ENCODE data around the gene CCDC6.
"Not testable (repeated sequence)": the region's sequence is repeated elsewhere in the genome, so short reads cannot be mapped to it uniquely, and the experiment has no call there.

Gene CCDC6

DNA sequence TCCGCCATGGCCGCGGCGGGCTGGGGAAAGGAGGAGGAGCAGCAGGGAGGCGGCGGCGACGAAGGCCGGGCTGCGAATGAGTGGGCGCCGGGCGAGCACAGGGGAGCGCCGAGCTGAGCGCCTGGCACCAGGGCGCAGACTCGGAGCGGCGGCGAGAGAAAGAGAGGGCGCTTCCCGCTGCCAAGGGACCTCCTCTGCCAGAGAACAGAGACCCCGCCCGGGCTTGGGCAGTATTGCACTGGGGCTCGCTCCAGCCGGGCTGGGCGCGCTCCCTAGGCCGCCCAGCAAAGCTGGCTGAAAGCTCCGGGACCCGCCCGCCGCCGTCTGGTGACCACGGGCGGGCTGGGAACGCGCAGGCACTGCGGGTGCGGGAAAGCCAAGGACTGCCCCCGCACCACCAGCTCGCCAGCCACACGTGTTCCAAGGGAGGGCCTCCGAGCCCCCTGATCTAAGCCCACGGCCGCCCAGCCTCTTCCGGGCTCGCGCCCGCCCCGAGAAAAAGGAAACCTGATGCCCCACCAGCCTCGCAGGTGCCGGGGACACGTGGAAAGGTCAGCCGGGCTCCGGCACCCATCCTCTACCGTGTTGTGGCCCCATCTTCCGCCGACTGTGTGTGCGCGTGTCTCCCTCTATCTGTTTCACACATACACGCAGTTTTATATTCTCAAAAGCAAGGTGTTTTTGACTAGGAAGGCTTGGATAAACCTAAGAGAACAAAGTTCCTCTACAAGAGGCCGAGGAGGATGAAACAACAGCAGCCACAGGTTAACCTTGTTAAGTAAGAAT lies at the start of gene CCDC6:
Gene CCDC6 (minus strand): TSS at position 140 of the 786 bp plus-strand sequence. CDS start 132 bp downstream, at position 8.
- peak; percentile 92 for DNase-seq

DNA sequence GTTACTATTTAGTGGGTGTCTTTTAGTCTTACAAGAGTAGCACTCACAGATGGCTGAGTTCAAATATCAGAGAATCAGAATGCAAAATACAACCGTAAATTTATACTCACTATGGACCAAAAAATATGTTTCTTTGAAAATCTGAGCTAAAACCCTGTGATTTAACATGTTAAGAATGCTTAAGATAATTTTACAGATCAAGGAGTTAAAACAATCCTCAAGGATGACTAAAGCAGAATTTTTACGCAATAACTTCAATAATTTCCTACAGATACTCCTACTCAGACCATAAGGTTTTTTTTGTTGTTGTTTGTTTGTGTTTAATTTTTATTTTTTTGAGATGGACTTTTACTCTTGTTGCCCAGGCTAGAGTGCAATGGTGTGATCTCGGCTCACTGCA lies 47.9 kb upstream of the CCDC6 start:
- DNase-seq = no peak

DNA sequence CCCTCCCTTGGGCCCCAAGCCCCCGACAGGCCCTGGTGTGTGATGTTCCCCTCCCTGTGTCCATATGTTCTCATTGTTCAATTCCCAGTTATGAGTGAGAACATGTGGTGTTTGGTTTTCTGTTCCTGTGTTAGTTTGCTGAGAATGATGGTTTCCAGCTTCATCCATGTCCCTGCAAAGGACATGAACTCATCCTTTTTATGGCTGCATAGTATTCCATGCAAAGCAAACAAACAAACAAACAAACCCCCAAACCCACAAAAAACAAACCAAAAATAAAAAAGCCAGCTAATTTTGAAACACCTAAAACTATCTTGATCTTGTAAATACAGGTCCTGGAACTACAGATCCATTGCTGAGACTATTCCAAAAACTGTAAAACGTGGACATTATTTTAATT lies 47.4 kb upstream of the CCDC6 start:
- not testable (repeated sequence) for DNase-seq

DNA sequence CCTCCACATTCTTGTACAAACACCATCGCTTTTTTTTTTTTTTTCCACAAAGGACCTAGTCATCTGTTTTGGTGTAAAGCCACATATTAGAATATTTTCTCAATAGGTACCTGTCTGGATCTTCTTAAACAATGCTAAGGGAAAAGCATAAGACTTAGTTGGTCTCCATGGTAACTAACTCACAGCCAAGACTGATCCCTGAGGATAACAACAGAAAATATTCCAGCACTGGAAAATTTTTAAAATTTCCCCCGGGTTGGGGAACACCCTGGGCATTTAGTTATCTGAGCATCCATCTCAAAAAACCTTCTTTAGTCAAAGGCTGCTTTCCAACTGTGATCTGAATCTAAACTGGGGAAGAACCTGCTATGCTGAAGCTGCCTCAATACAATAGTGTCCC lies 43.7 kb upstream of the CCDC6 start:
- DNase-seq = no peak

DNA sequence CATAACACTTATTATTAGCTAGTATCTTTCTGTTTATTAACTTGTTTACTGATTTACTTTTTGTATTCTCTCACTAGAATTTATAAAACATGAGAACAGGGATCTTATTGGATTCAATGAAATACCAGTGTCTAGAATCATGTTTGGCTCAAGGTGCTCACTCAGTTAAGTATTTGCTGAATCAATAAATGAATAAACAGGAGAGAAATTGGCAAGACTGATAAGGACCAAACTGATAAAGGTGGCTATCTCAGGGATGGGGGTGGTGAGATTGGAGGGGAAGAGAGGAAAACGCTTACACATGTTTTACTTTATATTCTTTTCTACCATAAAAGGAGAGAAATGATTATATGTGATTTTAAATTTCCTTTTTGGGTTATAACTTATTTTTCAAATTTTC lies 43.3 kb upstream of the CCDC6 start:
- no peak for DNase-seq

DNA sequence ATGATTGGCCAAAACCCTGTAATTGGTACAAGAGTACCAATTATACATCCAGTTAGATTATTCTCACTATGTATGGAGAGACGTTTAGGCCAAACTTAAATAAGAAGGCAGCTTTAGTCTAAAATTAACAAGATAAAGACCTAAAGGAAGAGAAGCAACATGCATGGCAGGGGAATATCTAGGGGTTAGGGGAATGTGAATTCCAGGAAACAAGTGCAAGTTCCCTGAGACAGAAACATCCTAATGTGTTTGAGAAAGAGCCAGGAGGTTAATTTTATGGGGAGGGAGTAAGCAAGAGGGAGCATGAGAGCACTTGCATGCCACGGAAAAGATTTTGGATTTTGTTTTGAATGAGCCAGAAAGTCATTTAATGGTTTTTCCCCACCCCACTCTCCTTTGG lies 39.6 kb upstream of the CCDC6 start:
- DNase-seq = no peak

DNA sequence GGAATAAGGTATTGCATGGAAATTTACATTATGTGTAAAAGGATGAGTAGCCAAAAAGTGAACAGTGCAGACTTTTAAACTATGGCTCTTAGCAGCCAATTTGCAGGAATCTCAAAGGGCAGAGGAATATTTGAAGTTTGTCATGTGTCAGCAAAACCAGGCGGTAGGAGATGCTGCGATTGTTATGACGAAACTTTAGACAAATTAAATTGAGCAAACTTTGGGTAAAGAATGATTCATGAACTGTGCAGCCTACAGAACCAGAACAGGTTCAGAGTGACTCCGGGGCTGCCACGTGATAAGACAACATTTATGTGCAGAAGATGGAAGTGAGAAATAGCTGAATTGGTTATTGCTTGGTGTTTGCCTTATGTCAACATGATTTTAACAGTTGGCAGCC lies 39.2 kb upstream of the CCDC6 start:
- DNase-seq = no peak

DNA sequence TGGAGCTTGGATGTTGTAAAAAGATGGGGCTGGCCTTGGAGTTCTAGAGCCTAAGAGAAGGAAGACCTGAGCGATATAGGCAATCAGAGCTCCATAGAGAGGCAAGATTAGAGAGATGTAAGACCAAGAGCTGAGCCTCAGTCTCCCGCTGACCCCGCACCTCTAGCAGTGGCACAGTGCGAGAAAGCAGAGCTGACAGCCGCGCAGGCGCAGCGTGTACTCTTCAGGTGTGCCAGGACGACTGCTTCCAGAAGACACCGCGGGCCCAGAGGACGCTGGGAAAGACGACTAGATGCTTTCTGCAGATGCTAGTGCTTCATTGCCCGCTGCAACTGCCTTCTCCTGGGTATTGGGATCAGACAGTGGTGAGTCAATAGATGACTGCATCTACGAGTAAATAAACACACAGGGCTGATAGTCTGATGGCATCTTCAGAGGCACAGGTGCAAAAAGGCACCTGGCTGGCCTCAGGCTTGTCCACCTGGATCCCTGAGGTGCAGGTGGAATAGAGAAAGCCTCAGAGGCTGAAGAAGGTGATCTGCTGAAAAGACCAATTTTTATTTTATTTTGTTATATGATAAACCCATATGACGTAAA lies 38.1 kb upstream of the CCDC6 start:
- no peak for DNase-seq

DNA sequence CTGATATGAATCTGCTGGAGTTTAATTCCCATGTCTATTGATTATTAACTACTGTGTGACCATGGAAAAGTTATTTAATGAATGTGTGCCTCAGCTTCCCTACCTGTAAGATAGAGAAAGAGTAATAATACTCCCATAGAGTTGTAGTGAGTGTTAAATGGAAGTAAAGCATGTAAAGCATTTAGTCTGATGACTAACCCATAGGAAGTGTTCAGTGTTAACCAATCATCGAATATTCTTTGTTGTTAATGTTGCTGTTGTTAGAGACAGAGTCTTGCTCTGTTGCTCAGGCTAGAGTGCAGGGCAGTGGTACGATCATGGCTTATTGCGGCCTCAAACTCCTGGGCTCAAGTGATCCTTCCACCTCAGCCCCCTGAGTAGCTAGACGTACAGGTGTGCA lies 36.2 kb upstream of the CCDC6 start:
- DNase-seq = no peak

DNA sequence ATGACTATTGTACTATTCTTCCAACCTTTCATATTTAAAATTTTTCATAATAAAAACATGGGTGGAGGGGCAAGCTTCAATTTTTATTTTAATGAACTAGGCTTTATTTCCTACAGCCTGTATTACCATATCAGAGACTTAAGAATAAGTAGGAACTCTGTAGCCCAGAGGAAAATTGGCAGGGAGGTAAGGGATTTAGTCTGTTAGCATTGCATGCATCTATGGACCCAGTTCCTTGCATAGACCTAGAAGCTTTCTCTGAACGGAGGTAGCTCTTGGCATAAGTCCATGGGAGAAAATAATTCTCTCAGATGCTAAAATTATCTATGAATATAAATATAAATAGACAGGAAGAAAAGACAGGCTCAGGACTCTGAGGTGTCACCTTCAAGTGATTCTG lies 31.4 kb upstream of the CCDC6 start:
- no peak for DNase-seq

DNA sequence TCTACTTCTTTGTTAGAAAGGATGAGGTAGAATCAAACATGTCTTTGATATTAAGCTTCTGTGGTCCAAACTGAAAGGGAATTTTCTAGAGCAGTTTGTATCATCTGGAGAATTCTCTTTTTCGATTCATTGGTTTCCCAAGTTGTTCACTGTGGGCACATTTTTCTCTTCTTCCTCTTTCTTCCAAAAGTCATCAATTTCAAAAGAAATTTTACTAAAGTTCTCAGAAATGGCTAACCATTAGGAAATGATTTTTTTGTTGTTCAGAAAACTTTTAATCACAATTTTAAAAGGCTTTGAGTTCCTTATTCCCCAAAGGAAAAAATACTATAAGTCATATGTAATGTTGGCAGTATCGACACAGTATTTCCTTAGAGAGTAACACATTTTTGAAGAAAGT lies 28.3 kb upstream of the CCDC6 start:
- no peak for DNase-seq

DNA sequence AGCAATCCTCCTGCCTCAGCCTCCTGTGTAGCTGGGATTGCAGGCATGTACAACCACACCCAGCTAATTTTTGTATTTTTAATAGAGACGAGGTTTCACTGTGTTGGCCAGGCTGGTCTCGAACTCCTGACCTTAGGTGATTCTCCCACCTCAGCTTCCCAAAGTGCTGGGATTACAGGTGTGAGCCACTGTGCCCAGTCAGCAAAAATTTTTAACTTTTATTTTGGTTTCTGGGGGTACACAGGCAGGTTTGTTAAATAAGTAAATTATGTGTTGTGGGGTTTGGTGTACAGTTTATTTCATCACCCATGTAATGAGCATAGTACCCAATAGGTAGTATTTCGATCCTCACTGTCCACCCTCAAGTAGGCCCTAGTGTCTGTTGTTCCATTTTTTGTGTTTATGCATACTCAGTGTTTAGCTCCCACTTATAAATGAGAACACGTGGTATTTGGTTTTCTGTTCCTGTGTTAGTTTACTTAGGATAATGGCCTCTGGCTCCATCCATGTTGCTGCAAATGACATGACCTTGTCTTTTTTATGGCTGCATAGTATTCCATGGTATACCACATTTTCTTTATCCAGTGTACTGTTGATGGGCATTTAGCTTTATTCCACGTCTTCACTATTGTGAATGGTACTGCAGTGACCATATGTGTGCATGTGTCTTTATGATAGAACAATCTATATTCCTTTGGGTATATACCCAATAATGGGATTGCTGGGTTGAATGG lies 24.6 kb upstream of the CCDC6 start:
- DNase-seq = not testable (repeated sequence)

DNA sequence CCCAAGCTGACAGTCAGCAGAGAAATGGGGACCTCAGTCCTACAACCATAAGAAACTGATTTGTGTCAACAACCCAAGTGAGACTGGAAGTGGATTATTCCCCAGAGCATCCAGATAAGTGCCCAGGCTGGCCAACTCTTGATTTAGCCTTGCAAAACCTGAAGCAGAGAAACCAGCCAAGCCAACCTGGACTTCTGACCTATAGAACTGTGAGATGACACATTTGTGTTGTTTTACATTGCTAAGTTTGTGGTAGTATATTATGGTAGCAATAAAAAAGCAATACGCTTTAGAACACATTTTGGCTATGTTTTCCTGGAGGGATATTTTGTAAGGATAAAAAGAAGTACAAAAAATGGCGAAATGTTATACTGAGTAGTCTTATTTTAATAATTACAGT lies 19.7 kb upstream of the CCDC6 start:
- DNase-seq = no peak

DNA sequence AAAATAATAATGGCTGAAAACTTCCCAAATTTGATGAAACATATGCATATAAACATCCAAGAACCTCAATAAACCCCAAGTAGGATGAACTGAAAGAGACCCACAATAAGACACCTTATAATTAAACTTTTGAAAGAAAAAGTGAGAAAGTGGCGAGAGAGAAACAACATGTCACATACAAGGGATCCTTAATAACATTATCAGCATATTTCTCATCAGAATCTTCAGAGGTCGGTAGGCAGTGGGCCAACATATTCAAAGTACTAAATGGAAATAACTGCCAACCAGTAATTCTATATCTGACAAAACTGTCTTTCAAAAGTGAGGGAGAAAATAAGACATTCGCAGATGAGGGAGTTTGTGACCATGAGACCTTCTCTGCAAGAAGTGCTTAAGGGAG lies 16.6 kb upstream of the CCDC6 start:
- DNase-seq = no peak

DNA sequence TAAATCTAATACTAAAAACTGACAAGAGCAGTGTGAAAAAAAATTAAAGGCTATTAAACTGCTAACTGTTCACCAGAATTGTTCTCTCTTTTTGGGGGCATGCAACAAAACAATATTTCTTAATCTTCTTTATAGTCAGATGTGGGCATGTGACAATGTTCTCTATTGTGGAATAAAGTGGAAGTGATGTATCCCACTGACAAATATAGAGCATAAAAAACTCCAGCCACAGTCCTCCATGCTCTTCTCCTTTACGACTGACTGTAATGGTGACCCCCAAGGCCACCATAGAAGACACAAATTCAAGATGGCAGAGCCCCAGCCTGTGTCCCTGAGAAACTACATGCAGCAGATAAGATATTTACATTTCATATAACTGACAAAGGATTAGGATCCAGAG lies 11.6 kb upstream of the CCDC6 start:
- no peak for DNase-seq

DNA sequence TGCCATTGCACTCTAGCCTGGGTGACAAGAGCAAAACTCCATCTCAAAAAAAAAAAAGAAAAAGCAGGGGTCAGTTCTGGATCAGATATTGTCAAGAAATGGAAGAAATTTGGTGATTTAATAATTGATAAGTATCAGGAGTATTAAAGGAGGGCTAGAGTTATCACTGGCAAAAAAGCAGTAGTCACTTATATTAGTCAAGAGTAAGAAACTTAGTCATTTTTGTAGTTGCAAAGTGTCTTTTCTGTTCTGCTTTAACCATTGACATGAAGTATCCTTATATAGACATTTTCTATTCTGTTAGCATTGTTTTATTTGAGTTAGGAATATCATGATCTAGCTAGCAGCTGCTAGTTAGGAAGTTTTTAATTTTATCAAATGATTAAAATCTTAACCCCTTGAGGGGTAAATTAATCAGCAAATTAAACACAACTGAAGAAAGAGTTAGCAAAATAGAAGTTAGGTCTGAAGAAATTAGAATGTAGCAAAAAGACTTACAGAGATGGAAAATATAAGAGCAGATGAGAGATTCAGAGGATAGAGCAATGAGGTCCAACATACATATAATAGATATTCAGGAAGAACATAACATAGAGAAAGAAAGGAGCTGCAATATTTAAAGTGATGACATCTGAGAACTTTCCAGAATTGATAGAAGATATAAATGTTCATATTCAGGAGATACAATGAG lies 7.3 kb upstream of the CCDC6 start:
- no peak for DNase-seq

DNA sequence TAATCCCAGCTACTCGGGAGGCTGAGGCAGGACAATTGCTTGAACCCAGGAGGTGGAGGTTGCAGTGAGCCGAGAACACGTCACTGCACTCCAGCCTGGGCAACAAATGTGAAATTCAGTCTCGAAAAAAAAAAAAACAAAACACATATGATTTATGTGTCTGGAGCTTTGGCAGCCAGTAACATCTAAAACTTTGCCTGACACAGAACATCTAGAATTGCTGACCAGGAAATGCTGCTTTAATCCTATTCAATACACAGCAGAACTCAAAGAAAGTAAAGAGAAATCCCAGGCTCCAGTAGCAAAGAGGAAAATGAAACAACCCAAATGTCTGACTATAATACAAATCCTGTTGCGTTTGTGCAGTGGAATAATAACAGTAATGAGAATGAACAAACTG lies 4.5 kb upstream of the CCDC6 start:
- DNase-seq = no peak

DNA sequence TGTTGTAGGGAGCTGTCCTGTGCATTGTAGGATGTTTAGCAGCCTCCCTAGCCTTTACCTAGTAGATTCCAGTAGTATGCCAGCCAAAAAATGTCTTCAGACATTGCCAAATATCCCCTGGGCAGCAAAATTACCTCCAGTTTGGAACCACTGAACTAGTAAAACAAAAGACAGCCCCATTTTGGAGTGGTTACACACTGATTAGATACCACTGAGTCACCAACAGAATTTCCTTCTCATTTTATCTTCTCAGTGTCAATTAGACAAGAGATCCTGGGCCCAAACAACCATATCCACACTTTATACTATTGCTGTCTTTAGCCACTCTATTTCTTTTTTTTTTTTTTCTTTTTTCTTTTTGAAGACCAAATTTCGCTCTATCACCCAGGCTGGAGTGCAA lies 3.5 kb upstream of the CCDC6 start:
- DNase-seq = no peak

DNA sequence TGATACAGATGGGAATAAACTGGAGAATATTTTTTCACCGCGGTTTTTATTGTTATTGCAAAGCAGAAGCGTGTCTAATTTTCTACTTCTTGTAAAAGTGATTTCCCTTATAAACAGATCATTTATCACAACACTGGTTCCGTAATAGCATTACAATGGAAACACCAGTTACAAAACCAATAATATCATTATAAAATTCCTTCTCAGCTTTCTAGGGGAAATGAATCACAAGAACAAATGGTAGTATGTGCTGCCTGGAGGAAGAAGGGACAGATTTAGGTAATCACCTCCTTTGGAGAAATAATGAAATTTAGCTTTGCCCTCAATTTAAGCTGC lies 2.4 kb upstream of the CCDC6 start:
- DNase-seq = no peak

DNA sequence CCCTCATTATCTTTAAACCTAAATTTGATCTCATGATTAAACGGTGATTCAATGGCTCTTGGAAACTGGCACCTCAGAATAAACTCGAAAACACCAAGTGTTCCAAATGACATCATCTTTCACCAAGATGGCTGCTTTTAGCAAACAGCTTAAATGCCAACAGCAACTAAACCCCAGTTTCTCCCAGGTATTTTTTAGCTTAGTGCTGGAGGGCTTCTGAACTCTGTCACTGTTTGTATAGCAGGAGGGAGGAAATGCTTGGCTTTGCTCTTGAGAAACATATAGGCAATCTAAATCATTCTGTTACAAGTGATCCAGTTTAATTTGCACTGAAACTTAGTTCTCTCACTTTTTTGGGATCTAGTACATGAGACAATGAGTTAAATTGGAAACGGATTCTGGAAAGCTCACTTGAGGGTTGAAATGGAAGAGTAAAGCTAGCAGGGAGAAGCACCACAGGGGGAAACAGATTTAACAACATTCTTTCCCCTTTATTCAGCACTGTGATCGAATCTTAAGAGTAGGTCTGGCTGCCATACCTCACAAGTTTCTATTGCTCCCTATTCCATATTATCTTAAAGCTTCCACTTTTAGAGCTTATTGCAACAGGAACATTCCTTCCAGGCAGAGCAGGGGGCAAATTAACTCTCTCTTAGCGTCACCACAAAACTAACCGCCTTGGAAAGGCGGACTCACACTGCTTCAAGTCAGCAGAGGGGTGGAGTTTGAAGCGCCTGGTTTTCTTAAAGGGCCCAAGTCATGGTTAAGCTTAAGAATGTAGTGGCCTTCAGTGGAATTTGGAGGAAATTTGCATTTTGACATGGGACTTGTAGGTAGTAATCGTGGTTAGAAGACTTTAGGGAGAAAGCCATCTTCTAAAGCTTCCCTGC lies 1.8 kb upstream of the CCDC6 start:
- peak; percentile 46 to 58 for DNase-seq

DNA sequence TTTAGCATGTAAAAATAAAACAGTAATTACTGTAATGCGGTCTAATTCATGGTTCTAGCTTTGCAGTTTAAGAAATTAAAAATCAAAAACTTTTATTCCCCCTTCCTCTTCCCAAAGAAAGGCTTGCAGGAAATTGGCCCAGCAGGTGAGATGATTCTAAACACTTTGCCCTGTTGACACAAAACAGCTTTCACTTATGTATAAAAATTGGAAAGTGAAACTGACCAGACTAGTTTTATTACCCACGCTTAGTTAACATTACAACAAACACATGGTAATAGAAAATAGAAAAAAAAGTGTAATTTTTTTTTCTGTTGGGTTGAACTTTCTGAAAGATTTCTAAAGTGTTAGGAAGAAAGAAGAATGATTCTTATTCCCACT lies 1.2 kb upstream of the CCDC6 start:
- peak in 1 of 2 donors; percentile 12 for DNase-seq

DNA sequence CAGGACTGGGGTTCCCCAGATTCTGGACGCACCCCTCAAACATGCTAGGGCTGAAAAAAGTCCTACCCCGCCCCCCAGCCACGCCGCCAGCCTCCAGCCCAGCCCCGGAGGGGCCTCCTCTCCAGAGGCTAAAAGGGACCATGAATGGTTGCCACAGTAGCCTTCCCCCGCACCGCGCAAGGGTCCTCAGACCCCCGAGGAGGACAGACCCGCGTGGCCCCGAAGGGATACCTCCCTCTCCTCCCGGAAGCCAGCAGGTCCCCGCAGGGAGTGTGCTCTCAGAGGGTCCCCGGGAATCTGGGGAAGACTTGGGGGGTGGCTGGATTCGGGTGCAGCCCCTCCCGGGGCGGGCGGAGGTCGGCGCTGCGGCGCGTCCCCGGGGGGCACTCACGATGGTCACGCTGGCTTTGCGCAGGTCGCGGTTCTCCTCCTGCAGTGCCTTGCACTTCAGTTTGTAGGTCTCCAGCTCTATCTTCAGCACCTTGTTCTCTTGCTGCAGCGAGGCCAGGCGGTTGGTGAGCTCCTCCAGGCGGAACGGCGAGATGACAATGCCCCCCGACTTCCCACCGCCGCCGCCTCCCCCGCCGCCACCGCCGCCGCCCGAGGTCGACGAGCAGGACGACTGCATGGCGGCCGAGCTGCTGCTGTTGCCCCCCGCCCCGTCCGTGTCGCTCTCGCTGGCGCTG lies 482 bp downstream of the CCDC6 start:
- DNase-seq = no peak
